Measurements from ENCODE around the gene TENT5C. TPM values are rescaled to one million over a fixed set of nuclear protein-coding genes. Genes with fewer than 3 reads are reported as not detected.

TENT5C gene
- polyA plus RNA-seq, 1 of the 3 experiments (the other 2 are of a cell fraction): 0.90 TPM

GRCh38 chr1:117627546-117628130, 21.8 kb downstream of the TENT5C start (continued):
- no peak for TF ChIP-seq MEF2A (IDR thresholded peaks at IDR 0.05; ENCODE audit: borderline replicate concordance, low read depth)
- no peak for TF ChIP-seq TCF12 (IDR thresholded peaks at IDR 0.05)

GRCh38 chr1:117628343-117628742, 22.5 kb downstream of the TENT5C start:
- Histone ChIP-seq H3K79me2 (ENCODE audit: insufficient read depth) (no peaks in the 10 kb centered on the region), H3K36me3 (replicated peaks in 1 of 2; ENCODE audit: control insufficient read depth in 1 of 2, insufficient read depth in 2 of 2, low read length in 1 of 2) (no peaks in the 10 kb centered on the region), H3K9me2 (no peaks in the 10 kb centered on the region), H3F3A (replicated peaks; ENCODE audit: insufficient read depth) (no peaks in the 10 kb centered on the region), H2AFZ (ENCODE audit: low read depth) (no peak overlapping the region), H3K9me3 (no peaks in the 10 kb centered on the region), H3K4me1 (ENCODE audit: control insufficient read depth in 1 of 2, insufficient read depth in 2 of 2, low read depth in 1 of 2, low read length in 1 of 2) (no peaks in the 10 kb centered on the region; a peak in 1 of 4 replicates), H3K4me3 (ENCODE audit: low read depth in 2 of 2, low read length in 1 of 2) (no peak overlapping the region), H3K9ac (no peak overlapping the region), H3K27me3 (ENCODE audit: insufficient read depth) (no peaks in the 10 kb centered on the region), H4K20me1 (ENCODE audit: insufficient read depth) (no peaks in the 10 kb centered on the region), H3K27ac (ENCODE audit: low read depth in 2 of 2, low read length in 1 of 2) (no peak overlapping the region), H3K4me2 (no peak overlapping the region)
- 60% methylated on average over 3 of the region's 3 CpGs for WGBS (ENCODE audit: low lambda C conversion rate)
- DNase-seq: no peak
- CTCF ChIA-PET: interaction anchor here (0.8 to 3.7 kb wide), 3 partner anchors 10 to 126 kb away, joined by 3 to 12 read pairs (median 4); no protein-coding TSS in a partner anchor
- POLR2A ChIA-PET: no interaction called here
- TF ChIP-seq YY1 (IDR thresholded peaks at IDR 0.05; ENCODE audit: low read depth): no peak
- no peak for TF ChIP-seq FOXM1 (IDR thresholded peaks at IDR 0.05; ENCODE audit: low read depth)
- TF ChIP-seq NFIC (IDR thresholded peaks at IDR 0.05; ENCODE audit: borderline replicate concordance): no peak
- no peak for TF ChIP-seq RXRA (IDR thresholded peaks at IDR 0.05; ENCODE audit: borderline replicate concordance, low read depth)
- no peak for TF ChIP-seq SIN3A (IDR thresholded peaks at IDR 0.05; ENCODE audit: borderline replicate concordance, low read depth, low read length)
- no peak for TF ChIP-seq CHD2 (IDR thresholded peaks at IDR 0.05; ENCODE audit: low read length, partially characterized antibody)
- TF ChIP-seq IRF3 (IDR thresholded peaks at IDR 0.05; ENCODE audit: low read depth, low read length): no peak
- TF ChIP-seq FOSL2 (IDR thresholded peaks at IDR 0.05; ENCODE audit: borderline replicate concordance, low read depth): no peak
- TF ChIP-seq MAX (IDR thresholded peaks at IDR 0.05; ENCODE audit: low read depth): no peak
- no peak for TF ChIP-seq TCF12 (IDR thresholded peaks at IDR 0.05)
- no peak for TF ChIP-seq NRF1 (IDR thresholded peaks at IDR 0.05; ENCODE audit: low read depth, low read length)
- no peak for TF ChIP-seq EP300 (IDR thresholded peaks at IDR 0.05; ENCODE audit: borderline replicate concordance in 1 of 2, low read depth in 1 of 2, low read length in 1 of 2)
- no peak for TF ChIP-seq MXI1 (IDR thresholded peaks at IDR 0.05; ENCODE audit: low read depth, low read length)
- TF ChIP-seq ELF1 (IDR thresholded peaks at IDR 0.05): no peak
- no peak for TF ChIP-seq USF2 (IDR thresholded peaks at IDR 0.05; ENCODE audit: borderline replicate concordance, low read depth, low read length)
- no peak for TF ChIP-seq TEAD4 (IDR thresholded peaks at IDR 0.05; ENCODE audit: borderline replicate concordance, insufficient read depth)
